GM12865 (cell line): ENCODE results near the gene TRIO.
A peak's percentile ranks its signal among the peaks of the same experiment; 100 is the strongest.

ENCODE experiments used
- DNase-seq: peaks from one replicate; pipeline ENCODE4 v3.0.0; 2010; ENCODE audit warnings: low read depth
- H3K4me3 ChIP-seq: 2 replicates; pipeline ENCODE4 v1.5.1; 2011; ENCODE audit warnings: mild to moderate bottlenecking, low read depth, low read length, control low read depth
- TF ChIP-seq, protein P1 (sequence below): IDR thresholded peaks from 2 replicates; pipeline ENCODE4 v1.5.1; 2011; ENCODE audit warnings: low read length, control low read depth, low read depth, inconsistent platforms; ENCODE audit not compliant: insufficient read depth; ENCODE audit errors: missing control alignments

Gene TRIO

GRCh38 chr5:14141764-14142163 is 1.4 kb upstream of the TRIO start:
- H3K4me3 ChIP-seq = no peak overlapping the region

DNA sequence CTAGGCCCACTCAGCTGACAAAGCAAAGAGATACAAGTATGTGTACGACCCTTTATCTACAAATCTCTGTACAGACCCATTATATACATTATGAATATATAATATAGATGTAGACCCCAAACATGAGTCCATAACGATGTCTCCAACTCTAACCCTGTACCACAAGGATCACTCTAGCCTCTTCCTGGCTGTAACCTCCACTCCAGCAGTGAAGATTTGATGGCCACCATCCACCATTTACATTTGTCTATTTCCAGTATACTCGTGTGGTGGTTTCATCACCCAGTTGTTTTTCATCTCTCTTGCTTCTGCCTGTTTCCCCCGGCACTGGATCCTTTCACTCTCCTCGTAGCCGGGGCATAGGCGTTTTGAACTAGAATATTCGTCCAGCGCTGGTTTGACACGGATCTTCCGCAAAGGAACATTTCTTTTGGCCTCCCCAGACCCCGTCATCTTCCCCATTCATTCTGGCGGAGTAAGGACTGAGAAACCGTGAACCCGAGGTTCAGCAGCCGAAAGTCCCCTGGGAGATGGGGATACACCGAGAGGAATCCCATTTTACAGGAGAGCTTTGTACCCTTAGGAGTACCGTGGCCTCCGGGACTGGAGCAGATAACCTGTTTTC is 828 bp upstream of the TRIO start:
- TF ChIP-seq, protein P1, sequence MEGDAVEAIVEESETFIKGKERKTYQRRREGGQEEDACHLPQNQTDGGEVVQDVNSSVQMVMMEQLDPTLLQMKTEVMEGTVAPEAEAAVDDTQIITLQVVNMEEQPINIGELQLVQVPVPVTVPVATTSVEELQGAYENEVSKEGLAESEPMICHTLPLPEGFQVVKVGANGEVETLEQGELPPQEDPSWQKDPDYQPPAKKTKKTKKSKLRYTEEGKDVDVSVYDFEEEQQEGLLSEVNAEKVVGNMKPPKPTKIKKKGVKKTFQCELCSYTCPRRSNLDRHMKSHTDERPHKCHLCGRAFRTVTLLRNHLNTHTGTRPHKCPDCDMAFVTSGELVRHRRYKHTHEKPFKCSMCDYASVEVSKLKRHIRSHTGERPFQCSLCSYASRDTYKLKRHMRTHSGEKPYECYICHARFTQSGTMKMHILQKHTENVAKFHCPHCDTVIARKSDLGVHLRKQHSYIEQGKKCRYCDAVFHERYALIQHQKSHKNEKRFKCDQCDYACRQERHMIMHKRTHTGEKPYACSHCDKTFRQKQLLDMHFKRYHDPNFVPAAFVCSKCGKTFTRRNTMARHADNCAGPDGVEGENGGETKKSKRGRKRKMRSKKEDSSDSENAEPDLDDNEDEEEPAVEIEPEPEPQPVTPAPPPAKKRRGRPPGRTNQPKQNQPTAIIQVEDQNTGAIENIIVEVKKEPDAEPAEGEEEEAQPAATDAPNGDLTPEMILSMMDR = no peak
- no peak for DNase-seq
- H3K4me3 ChIP-seq = peak overlapping the region; percentile 86

More at GRCh38 chr5:14141764-14142163, 1.4 kb upstream of the TRIO start:
- TF ChIP-seq, protein P1 = no peak
- DNase-seq = no peak

DNA sequence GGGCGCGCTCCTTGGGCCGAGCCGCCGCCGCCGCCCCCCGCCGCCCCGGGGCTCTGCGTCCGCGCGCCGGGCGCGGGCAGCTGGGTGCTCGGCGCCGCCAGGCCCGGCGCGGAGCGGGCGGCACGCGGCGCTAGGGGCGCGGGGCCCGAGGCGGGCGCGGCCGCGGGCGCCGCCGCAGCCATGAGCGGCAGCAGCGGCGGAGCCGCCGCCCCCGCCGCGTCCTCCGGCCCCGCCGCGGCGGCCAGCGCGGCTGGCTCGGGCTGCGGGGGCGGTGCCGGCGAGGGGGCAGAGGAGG is 351 bp downstream of the TRIO start:
- DNase-seq = no peak
- peak overlapping the region; percentile 99; the same call in 1 of the 2 replicates for H3K4me3 ChIP-seq
- TF ChIP-seq, protein P1 = no peak

- peak; percentile 65 for DNase-seq
- H3K4me3 ChIP-seq = peak overlapping the region; percentile 99
- TF ChIP-seq, protein P1 = no peak
Observed at GRCh38 chr5:14143841-14144585, 871 bp downstream of the TRIO start.

GRCh38 chr5:14144586-14145434 is 1.7 kb downstream of the TRIO start:
- DNase-seq = peak; percentile 88
- peak overlapping the region; percentile 99 for H3K4me3 ChIP-seq
- TF ChIP-seq, protein P1 = no peak

DNA sequence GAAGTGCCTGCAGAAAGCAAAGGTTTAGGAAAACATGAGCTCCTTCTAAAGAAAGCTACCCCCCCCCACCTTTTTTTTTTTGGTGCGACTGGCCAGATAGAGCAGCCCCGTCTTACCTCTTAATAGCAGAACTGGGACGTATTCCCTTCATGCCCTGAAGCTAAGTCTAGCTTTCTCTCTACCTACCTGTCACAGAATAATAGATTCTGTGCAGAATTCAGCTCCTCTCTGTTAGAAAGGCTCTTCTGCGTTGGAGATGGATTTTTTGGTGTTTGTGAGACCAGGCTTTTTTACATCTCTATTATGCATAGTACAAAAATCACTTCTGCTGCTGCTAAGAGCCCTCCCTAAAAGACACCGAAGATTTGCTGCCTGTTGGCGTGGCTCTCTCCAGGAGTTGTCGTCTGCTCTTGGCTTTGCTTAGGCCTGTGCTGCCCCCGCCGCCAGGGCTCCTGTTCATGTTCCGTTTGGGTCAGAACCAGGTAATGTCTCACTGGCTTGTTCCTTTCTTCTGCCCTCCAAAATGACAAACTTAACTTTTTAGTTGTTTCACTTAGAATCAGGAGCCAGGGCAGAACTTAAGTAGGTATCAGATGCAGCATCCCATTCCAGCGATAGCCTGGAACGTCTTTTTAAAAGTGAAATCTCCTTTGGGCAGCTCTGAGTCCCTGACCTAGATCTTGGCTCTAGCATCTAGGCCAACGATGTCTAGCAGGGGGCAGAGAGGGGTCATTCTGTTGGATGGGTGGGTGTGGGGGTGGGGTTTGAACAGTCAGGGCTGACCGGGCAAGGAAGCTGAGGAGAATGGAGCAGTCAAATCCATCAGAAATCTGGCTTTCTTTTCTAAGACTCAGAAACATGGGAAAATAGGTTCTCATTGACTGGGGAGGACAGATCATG is 2.5 kb downstream of the TRIO start:
- TF ChIP-seq, protein P1 = no peak
- H3K4me3 ChIP-seq = peak overlapping the region; percentile 99
- no peak for DNase-seq
